Activated CD4-positive, alpha-beta T cell treated with anti-CD3 and anti-CD28 coated beads for 48 hours (primary cell): ENCODE data around the gene GRAMD1A.
"Not testable (repeated sequence)": the region's sequence is repeated elsewhere in the genome, so short reads cannot be mapped to it uniquely, and the experiment has no call there.

ENCODE experiments used
- DNase-seq: peaks from one replicate; pipeline ENCODE4 v3.0.0-alpha.2; 2020

Gene GRAMD1A

GRCh38 chr19:35038623-35039512 is 38.7 kb downstream of the GRAMD1A start:
- no peak for DNase-seq

- DNase-seq = no peak
Measured at GRCh38 chr19:35039881-35040825, 40.0 kb downstream of the GRAMD1A start.

GRCh38 chr19:35040826-35041547 is 40.9 kb downstream of the GRAMD1A start:
- peak; percentile 48 for DNase-seq

- no peak for DNase-seq
Measured at GRCh38 chr19:35041548-35042055, 41.5 kb downstream of the GRAMD1A start, which contains the start of gene HPN. HPN (plus strand) TSS chr19:35041721; CDS start chr19:35042507, 786 bp downstream.

GRCh38 chr19:35042056-35042730 is 42.1 kb downstream of the GRAMD1A start:
- no peak for DNase-seq

GRCh38 chr19:35042954-35043604 is 43.0 kb downstream of the GRAMD1A start:
- no peak for DNase-seq

- no peak for DNase-seq
Measured at GRCh38 chr19:35043906-35044305, 43.8 kb downstream of the GRAMD1A start.

- peak; percentile 78 for DNase-seq
Measured at GRCh38 chr19:35044317-35045117, 44.4 kb downstream of the GRAMD1A start.

GRCh38 chr19:35045667-35046300 is 45.7 kb downstream of the GRAMD1A start:
- DNase-seq = peak; percentile 67

GRCh38 chr19:35046461-35046860 is 46.3 kb downstream of the GRAMD1A start:
- no peak for DNase-seq

GRCh38 chr19:35048911-35049411 is 48.8 kb downstream of the GRAMD1A start:
- no peak for DNase-seq

- DNase-seq = no peak
Measured at GRCh38 chr19:35049456-35049855, 49.3 kb downstream of the GRAMD1A start.

GRCh38 chr19:35050662-35051061 is 50.5 kb downstream of the GRAMD1A start:
- DNase-seq = not testable (repeated sequence)

- not testable (repeated sequence) for DNase-seq
Measured at GRCh38 chr19:35051268-35051667, 51.1 kb downstream of the GRAMD1A start.

- no peak for DNase-seq
Measured at GRCh38 chr19:35051796-35052195, 51.7 kb downstream of the GRAMD1A start.

- DNase-seq = no peak
Measured at GRCh38 chr19:35052599-35053190, 52.6 kb downstream of the GRAMD1A start.

- DNase-seq = no peak
Measured at GRCh38 chr19:35053667-35054293, 53.7 kb downstream of the GRAMD1A start.

GRCh38 chr19:35054626-35055025 is 54.5 kb downstream of the GRAMD1A start:
- DNase-seq = no peak

GRCh38 chr19:35055715-35056179 is 55.6 kb downstream of the GRAMD1A start:
- no peak for DNase-seq
